T-helper 2 cell (primary cell): Measurements from ENCODE around the gene ZNF366.

Experiments
- DNase-seq, 5 experiments: peaks; one replicate each; pipeline versions ENCODE4 v3.0.0 to v3.0.0-alpha.2; 2012 to 2022

ZNF366 gene

DNA sequence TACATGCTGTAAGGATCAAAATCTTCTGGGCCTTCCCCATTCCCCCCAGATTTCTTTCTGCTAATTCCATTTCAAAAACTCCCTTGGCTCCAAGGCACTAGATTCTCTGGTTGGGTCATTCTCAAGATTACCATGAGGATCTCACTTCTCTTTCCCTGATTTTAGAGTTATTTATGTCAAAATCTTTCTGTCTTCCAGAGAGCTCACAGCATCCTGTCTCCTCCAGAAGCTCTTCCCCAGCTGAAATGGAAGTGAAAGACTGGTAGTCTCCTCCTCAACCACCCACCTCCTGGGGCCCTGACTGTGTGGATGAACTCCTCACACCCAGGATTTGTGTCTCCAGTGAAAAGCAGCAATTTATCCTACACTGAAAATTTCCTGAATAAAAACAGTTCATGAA is 11.9 kb upstream of the ZNF366 start:
- no peak for DNase-seq

DNA sequence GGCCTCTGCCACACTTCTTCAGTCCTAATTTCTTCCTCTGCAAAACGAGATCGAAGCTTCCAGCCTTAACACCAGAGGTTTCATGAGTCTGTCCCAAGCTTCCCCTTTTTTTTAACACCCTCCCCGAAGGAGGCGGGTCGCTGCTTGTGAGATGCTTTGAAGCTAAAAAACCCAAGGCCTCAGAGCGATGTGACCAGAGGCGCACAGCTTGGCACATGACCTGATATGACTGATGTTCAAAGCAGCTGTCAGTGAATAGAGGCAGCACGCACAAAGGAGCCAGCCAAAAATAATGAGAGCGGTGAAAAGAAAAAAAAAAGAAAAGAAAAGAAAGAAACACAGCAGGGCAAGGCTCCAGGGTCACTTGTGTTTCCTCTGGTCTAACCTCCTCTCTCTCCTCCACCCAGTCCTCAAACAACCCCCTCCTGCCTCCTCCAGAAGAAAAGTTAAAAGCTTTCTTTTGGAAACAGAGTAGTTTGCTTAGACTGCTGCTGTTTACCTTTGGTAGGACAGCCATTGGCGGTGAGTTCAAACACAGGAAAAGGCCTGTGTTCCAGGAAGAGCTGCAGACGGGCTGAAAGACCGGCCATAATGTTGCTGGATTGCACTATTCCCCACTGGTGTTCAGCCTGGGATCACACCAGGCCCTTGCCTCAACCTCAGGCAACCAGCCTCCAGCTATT is 10.9 kb upstream of the ZNF366 start:
- DNase-seq = no peak

DNA sequence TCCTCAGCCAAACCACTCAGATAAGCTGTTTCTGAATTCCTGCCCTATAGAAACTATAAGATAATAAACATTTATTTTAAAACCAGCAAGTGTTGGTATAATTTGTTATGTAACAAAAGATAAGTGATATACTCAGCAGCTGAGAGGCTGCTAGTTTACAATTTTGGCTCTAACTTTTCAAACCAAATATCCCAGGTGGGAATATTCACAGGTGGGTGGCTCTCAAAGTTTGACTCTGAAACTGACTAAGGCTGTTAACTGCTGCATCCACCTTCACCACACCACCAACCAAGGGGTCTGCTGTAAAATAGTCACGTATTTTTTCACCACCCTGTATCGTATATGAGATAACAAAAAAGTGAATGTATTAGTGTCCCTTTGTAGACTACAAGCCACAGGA is 9.7 kb upstream of the ZNF366 start:
- DNase-seq = no peak

DNA sequence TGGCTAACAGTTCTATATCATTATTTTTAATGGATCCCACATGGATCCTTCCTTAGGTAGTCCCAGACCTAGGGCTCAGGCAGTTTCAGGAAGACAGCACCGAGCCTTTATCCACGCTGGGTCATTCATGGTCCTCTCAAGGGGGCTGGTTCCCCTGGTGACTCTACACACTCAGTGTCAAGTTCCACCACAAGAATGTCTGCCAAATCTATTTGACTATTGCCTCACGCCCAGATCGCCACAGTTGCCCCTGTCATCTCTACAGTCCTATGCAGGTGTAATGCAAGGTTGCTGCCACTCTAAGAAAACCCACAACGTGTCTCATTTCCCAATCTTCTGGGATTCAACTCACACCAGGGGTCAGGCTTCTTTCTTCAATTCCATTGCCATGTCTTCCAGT is 8.0 kb upstream of the ZNF366 start:
- DNase-seq = no peak

DNA sequence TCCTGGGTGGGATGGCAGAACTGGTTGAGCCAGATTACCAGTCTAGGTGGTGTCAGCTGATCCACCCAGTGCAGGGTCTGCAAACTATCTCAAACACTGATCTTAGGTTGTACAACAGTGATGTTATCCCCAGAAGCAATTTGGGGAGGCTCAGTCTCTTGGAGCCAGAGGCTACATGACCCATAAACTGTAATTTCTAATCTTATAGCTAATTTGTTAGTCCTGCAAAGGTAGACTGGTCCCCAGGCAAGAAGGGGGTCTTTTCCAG is 5.3 kb upstream of the ZNF366 start:
- DNase-seq = no peak

DNA sequence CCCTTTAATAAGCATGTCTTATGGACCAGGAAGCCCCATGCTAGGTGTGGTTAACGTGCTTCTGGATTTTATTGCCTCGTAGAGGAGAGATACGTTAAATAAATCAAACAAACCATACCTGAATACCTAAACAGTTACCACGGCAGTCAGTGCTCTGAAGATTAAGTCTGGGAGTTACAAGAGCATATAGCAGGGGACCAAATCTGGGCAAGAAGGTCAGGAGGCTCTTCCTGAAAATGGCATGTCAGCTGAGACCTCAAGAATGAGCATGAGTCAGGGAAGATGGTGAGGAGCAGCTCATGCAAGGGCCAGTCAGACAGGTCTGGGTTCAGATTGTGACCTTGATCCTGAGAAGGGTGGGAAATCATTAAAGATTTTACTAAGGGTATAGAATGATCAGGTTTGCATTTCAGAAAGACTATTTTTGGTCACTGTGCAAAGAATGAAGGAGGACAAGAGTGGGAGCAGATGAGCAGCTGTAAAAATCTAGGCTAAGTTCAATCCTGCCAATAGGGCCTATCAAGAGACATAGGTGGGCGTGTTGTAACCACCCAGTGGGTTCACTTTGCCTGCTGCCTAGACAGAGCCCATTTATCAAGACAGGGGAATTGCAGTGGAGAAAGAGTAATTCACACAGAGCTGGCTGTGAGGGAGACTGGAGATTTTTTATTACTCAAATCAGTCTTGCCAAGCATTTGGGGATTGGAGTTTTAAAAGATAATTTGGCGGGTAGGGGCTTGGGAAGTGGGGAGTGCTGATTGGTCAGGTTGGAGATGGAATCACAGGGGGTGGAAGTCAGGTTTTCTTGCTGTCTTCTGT is 4.8 kb upstream of the ZNF366 start:
- DNase-seq = no peak

DNA sequence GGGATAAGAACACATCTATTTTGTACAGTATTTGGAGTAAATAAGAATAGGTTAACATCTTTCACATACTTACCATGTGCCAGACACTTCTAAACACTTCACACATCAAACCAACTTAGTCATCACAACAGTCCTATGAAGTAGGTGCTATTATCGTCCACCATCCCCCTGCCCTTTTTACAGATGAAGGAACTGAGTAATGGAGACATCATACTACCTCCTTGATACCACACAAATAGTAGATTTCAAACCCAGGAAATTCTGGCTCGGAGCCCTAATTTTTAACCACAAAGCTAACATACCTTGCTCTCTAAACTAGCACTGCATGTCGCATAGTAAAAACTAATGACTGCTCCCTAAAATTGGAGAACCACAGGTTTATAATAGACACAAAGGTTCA is 4.2 kb upstream of the ZNF366 start:
- no peak for DNase-seq

DNA sequence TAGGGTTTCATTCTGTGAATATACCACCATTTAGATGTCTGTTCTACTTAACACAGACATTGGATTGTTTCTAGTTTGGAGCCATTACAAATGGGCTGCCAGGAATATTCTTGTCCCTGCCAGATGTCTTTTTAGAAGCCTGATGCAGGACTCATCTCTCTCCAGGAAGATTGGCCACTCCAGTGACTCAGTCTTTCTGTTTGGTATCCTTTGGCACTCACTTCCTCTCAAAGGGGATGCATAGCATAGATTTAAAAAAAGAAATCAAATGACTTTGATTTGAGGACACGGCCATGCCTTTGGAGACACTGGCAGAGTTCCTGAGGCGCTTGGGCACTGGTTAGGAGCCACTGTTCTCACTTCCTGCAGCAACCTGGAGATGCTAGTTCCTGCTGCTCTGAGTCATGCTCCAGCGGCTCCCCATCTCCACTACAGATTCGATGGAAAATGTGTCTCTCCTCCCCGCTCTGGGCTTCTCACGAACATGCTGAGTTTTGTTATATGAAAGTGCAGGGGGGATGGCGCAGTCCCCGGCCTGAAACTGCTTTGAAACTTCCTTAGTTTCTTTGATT is 3.5 kb upstream of the ZNF366 start:
- DNase-seq = no peak

DNA sequence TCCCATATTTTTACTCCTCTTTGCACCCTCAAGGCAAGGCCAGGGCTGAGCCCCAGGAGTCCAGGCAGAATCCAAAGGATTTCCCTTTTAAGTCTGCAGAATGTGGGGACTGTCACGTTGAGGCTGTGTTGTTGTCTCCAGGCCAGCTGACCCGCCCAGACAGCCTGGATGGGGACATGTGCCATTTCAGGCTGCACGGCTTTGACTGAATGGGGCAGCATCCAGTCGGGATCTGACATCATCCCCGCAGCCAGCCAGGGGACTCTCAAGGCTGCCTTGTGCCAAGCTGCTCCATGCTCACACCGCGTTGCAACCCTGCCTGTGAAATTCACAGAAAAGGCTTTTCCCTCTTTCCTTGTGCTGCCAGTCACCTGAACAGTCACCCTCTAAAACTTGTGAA is 2.2 kb upstream of the ZNF366 start:
- DNase-seq = no peak

DNA sequence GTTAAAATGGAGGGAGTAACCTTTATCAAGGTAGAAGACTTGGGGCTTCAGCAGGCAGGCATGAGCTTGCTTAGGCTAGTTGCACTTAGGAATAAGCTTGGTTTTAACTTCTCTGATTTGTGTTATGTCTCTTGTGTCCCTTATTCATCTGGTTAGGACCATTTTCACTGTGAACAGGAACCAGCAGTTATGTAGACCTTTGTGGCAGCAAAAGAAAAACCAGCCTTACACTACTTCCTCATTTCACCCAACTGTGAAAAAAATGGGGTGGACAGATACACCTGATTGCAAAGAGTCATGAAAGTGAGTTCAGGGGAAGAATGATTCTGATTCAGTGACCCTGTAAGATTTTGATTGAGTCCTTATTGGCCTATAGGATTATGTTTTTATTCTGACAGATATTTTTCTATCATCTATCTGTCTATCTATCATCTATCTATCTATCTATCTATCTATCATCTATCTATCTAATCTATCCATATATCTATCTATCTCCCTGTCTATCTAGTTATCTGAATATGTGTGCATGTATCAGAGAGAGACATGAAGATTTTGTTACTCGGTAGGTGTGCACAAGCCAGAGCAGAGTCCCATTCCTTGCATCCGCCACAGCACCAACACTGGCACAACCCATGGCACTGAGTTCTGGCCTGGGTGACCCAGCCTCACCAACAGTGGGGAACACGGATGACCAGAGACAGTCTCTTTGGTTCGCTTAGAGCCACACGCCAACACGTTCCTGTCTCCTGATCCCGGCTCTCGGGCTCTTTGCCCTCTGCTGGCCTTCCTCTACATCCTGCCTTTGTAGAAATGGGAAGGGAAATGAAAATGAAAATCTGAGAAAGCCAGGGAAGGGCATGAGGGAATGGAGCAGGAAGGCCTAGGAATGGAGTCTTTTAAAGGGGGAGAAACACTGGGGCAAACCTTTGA is 1.3 kb upstream of the ZNF366 start:
- DNase-seq = no peak

DNA sequence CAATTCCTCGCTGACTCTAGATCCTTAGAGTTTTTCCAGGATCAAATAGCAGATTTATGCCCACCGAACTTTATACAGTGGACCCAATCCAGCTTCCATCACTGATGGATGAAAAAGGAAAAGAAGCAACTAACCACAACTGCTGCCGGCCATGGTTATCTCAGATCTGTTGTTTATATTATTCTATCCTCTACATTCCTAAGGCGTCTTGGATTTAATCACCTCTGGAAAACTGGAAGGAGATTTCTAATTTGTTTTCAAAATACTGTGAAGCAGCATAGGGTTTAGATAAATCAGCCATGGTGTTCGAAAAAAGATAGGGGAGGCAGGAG is 663 bp upstream of the ZNF366 start:
- no peak for DNase-seq

DNA sequence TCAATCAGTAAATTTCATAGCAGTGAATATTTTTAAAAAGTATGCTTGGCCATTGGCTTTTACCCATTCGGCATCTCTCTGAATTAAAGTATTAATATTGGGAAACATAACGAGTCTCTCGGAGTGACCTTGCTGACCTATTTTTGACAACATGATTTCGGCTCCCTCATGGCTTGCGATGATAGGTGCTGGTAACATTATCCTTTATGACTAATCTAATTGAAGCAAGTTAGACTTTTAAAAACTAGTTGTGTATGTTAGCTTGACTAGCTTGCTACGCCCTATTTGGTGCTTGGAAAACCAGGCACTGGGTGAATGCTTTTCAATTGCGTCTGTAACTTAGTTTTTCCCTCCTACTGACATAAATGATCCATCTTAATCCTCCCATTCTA is 1.1 kb downstream of the ZNF366 start:
- no peak for DNase-seq

DNA sequence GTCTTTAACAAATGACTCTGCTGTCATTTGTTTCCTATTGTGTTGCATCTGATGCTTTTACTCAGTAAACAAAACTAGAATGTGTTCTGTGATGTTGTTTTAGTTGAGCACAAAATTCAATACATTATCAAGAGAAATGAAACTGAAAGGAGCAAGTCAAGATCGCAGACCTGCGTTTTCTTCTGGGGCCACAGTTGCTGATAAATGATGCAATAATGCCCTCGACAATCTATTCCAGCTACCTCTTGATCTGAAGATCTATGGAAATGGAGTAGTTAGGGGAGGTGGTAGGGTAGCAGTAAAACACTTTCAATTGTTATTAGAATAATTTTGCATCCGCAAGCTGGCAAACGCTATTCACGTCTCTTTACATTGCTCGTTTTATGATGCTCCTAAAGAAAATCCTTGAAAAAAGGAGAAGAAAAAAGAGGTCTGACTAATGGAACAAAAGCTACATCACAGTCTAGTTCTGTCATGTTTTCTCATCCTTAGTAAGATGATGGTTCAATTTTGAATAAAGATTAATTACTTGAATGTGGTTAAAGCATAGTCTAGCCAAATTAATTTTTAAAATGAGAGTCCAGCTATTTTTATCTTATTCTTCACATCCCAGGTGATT is 1.6 kb downstream of the ZNF366 start:
- no peak for DNase-seq

DNA sequence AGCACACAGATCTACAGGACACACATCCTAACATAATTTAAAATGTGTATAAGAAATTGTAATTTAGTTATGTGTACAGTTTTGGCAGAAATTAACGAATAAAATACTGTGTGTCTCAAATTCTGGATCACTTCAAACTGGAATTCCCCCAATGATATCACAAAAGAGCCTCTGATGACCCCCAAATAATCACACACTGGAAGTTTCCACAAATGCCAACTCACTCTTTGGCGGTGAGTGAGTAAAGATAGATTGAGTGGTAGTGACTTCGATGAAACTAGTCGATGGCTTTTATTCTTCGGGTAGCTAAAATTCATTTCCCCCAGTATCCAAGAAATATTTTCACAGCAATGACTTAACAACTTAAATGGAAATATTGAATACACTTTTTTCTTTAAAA is 2.2 kb downstream of the ZNF366 start:
- DNase-seq = no peak

DNA sequence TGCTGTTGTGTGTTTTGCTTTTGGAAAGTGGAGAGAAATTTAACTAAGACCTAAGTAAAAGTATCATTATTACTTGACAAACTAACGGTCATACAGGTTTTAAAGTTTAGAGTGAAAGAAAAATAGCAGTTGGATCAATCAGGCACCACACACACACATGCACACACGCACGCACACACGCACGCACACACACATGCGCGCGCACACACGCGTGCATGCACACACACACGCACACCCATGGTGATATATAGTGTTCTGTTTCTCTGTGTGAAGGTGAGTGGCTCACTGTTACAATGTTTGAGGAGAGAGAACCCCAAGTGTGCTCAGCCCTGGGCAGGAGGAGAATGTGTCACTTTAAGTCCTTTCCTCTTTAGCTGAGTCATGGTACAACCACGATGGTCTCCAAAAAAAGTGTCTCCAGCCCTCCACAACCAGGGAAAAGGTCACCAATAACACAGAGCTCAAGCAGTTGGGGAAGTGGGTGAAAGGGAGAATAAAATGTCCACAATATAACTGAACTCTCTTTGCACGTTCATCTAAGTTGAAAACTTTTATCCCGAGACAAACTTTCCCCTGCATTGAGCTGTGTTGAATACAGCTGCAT is 3.2 kb downstream of the ZNF366 start:
- no peak for DNase-seq

DNA sequence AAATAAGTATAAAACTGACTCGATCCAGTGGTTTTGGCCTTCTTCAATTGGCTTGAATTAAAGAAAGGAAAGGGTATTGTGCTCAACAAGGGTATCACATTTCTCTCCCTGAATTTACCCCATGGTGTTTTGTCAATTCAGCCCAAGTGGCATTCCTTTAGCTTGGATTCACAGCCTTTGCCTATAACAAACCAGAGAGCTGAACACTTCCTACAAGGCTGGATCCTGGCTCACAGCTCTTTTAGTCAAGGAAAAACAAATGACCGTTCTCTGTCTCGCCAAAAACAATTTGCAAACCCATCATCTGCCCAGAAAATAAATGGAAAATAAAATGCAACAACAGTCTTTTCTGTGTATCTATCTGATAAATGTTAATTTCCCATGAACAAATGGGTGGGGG is 5.7 kb downstream of the ZNF366 start:
- no peak for DNase-seq

DNA sequence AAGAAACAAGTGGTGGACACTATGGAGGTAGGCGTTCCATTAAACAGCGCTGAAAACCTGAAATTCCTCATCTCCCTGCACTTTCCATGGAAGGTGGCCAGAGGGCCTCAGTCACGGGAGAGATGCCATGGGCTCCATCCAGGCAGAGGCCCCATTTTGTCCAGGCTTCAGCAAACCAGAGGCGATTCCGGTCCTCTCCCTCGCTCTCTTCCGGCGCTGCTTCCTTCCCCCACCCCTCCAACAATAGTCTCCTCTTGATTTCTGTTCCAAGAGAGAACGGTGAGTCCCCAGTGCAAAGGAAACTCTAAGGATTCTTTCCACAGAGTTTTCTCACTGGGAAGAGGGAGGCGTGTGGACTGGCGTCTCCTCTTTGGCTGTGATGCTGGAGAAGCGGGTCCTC is 7.5 kb downstream of the ZNF366 start:
- no peak for DNase-seq

DNA sequence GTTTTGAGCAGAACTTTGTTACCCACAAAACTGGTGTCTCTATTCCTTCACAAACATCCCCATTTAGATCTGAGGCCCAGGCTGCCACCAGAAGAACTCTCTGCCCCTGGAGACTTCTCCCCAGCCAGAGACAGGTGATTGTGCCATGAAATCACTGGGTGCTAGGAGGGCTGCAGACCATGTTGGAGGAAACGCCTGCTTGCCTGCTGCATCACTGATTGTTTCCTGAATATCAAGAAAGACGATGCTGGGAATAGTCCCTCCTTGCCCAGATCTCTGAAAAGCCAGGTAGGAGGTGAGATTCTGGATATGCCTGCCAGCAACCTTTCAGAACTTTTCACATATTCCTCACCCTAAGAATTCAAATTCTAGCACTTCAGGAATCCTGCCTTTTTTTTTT is 8.1 kb downstream of the ZNF366 start:
- no peak for DNase-seq

DNA sequence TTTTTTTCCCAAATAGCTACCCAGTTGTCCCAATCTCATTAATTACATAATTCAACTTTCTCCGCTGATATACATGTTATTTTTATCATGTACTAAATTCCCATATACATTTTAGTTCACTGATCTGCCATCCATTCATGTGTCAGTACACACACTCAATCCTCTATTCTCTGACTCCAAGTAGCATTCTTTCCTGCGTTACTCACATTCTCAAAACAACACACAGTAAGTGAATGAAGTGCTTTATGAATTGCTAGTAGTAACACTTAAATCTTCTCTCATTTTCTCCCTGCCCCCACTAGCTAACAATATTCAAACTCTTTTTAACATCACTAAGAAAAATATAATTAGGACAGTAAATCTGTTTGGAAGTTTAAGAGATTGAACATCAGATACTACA is 8.9 kb downstream of the ZNF366 start:
- DNase-seq = no peak

DNA sequence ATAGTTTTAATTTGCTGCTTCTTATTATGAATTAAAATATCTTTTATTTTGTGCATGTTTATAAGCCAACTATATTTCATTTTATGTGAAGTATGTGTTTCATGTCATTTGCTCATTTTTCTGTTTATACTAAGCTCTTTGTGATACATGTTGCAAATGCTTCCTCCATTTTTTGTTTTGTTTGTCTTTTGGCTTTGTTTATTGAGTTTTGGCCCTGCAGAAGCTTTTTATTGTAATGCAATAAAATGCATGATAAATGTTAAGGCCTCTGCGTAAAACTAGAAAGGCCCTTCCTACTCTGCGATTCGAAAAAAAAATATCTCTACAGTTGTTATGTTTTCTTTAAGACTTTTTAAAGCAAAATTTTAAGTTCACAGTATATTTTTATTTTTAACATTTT is 9.4 kb downstream of the ZNF366 start:
- DNase-seq = no peak

DNA sequence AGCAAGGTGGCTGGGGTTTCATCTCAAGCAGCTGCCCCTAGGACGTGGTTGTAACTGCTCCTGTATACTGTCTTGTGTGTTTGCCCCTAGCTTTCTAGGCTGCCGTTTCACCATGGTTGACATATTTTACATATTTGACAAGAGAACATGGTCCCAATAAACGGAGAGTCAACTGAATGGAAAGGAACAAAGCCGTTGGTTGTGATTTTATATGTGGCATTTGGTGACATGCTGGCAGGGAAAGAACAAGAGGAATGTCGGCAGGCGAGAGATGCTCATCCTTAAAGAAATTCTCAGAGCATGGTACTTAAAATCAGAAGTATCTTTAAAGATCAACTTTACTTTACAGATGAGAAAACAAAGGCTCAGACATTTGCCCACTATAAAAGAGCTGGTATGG is 11.8 kb downstream of the ZNF366 start:
- no peak for DNase-seq

DNA sequence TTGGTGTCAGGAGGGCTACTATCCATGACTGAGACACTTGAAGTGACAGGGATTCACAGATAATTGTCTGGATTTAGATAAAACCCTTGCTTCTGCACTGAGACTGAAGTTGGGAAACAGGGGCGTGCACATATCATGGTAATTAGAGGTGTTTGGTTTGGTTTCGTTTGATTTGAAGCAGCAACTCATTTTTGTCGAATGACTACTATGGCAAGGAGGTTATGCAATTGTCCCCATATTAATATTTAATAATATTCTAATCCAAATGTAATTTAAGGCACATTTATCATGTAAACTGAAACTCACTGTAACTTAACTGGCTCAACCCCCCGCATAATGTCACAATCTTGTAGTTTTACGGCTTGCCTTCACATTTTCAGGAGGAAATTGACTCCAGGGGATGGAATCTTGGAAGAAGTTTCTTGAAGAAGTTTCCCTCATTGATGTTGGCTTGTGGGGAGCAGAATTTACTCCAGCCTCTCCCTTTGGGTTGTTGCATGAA is 12.5 kb downstream of the ZNF366 start:
- no peak for DNase-seq

DNA sequence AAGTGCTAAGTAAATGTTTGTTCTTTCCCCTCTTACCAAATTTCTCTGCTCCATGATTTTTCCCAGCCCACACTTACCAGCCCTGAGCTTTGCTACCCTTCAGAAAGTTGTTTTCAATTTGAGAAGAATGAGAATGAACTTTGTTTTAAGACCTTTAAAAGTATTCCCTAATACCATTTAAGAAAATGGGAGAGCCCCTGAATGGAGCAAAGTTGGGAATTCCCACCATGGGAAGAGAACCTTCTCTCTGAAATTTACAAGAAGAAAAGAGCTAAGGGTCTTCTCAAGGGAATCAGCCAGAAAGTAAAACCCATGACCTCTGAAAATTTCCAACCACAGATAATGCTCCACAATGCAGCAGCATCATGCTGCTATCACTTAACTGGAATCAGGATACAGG is 17.7 kb downstream of the ZNF366 start:
- no peak for DNase-seq
